ENCODE data around the gene BMAL1. TPM values are rescaled to one million over a fixed set of nuclear protein-coding genes. Genes with fewer than 3 reads are reported as not detected.

Gene BMAL1
- polyA plus RNA-seq, 1 donor (not counting 4 experiments of a cell fraction or from before 2014, with no cell fraction given), result 27.5 TPM

GRCh38 chr11:13324709-13325108 lies 47.1 kb downstream of the BMAL1 start:
- Histone ChIP-seq H3K27ac (ENCODE audit: control insufficient read depth, insufficient read depth, low read length) (no peak overlapping the region), H3K4me2 (ENCODE audit: control insufficient read depth, extremely low read depth, insufficient read depth, low read depth, low read length) (no peak overlapping the region), H3K9me1 (ENCODE audit: control insufficient read depth, extremely low read depth, insufficient read depth, low read length) (no peaks in the 10 kb centered on the region), H4K20me1 (ENCODE audit: control insufficient read depth, extremely low read depth, insufficient read depth, low read length) (no peaks in the 10 kb centered on the region), H3K9me3 (ENCODE audit: control insufficient read depth, low read depth, low read length) (no peaks in the 10 kb centered on the region), H3K9ac (ENCODE audit: control insufficient read depth, extremely low read depth, insufficient read depth, low read length) (no peak overlapping the region), H3K27me3 (ENCODE audit: control insufficient read depth, extremely low read depth, insufficient read depth, low read length) (no peaks in the 10 kb centered on the region), H2AFZ (ENCODE audit: control insufficient read depth, low read length) (no peak overlapping the region), H3K4me3 (ENCODE audit: control insufficient read depth in 2 of 3, extremely low read depth in 1 of 3, insufficient read depth in 2 of 3, low read depth in 1 of 3, low read length in 3 of 3) (no peak overlapping the region), H3K36me3 (ENCODE audit: control insufficient read depth in 2 of 2, extremely low read depth in 1 of 2, insufficient read depth in 2 of 2, low read length in 2 of 2) (peaks cover 2 to 9% of the 10 kb centered on the region in 2 experiments), H3K79me2 (ENCODE audit: control insufficient read depth, insufficient read depth, low read length) (peaks cover 6% of the 10 kb centered on the region), H3K4me1 (ENCODE audit: control insufficient read depth, extremely low read depth, insufficient read depth, low read length) (peaks cover 7% of the 10 kb centered on the region)
- FAIRE-seq (no peak), DNase-seq (ENCODE audit: low read depth, low spot score) (no peak)
- no peak for TF ChIP-seq EZH2 (IDR thresholded peaks at IDR 0.05; ENCODE audit: low read length)
- no peak for TF ChIP-seq CTCF (optimal IDR thresholded peaks at IDR 0.05 in 1 of 3, IDR thresholded peaks at IDR 0.05 in 1 of 3, conservative IDR thresholded peaks at IDR 0.05 in 1 of 3; ENCODE audit: extremely low read depth in 1 of 3, insufficient read depth in 2 of 3, low read length in 3 of 3)
- dilution Hi-C loops (cut with MboI; ENCODE audit: extremely low pct_ligation_motif_present, low sequenced_read_pairs), result no loop called here

- FAIRE-seq, result no peak
- H3K4me2 ChIP-seq (ENCODE audit: control insufficient read depth, extremely low read depth, insufficient read depth, low read depth, low read length), result no peak overlapping the region
- dilution Hi-C loops (cut with MboI; ENCODE audit: extremely low pct_ligation_motif_present, low sequenced_read_pairs), result no loop called here
Measured at GRCh38 chr11:13327421-13327820, 49.8 kb downstream of the BMAL1 start.

More at GRCh38 chr11:13327421-13327820, 49.8 kb downstream of the BMAL1 start:
- H3K79me2 ChIP-seq (ENCODE audit: control insufficient read depth, insufficient read depth, low read length), result no peaks in the 10 kb centered on the region
- no peaks in the 10 kb centered on the region for H3K27me3 ChIP-seq (ENCODE audit: control insufficient read depth, extremely low read depth, insufficient read depth, low read length)
- no peak for DNase-seq (ENCODE audit: low read depth, low spot score)
- no peak overlapping the region for H3K27ac ChIP-seq (ENCODE audit: control insufficient read depth, insufficient read depth, low read length)
- no peak overlapping the region for H3K4me3 ChIP-seq (ENCODE audit: control insufficient read depth in 2 of 3, extremely low read depth in 1 of 3, insufficient read depth in 2 of 3, low read depth in 1 of 3, low read length in 3 of 3)
- TF ChIP-seq CTCF (optimal IDR thresholded peaks at IDR 0.05 in 1 of 3, IDR thresholded peaks at IDR 0.05 in 1 of 3, conservative IDR thresholded peaks at IDR 0.05 in 1 of 3; ENCODE audit: extremely low read depth in 1 of 3, insufficient read depth in 2 of 3, low read length in 3 of 3), result no peak
- TF ChIP-seq EZH2 (IDR thresholded peaks at IDR 0.05; ENCODE audit: low read length), result no peak
- no peak overlapping the region for H3K9ac ChIP-seq (ENCODE audit: control insufficient read depth, extremely low read depth, insufficient read depth, low read length)
- H3K36me3 ChIP-seq (ENCODE audit: control insufficient read depth in 2 of 2, extremely low read depth in 1 of 2, insufficient read depth in 2 of 2, low read length in 2 of 2), result peaks cover 2 to 9% of the 10 kb centered on the region in 2 experiments
- peaks cover 12% of the 10 kb centered on the region for H3K4me1 ChIP-seq (ENCODE audit: control insufficient read depth, extremely low read depth, insufficient read depth, low read length)
- H3K9me1 ChIP-seq (ENCODE audit: control insufficient read depth, extremely low read depth, insufficient read depth, low read length), result no peaks in the 10 kb centered on the region
- H2AFZ ChIP-seq (ENCODE audit: control insufficient read depth, low read length), result no peak overlapping the region
- H3K9me3 ChIP-seq (ENCODE audit: control insufficient read depth, low read depth, low read length), result no peaks in the 10 kb centered on the region
- no peaks in the 10 kb centered on the region for H4K20me1 ChIP-seq (ENCODE audit: control insufficient read depth, extremely low read depth, insufficient read depth, low read length)

Data from keratinocyte (primary cell).